Activated effector memory CD4-positive, alpha-beta T cell treated with anti-CD3 and anti-CD28 coated beads, Interleukin-2, amount 50 U/mL, for 16 hours (primary cell): ENCODE data around the gene PAMR1.
"Not testable (repeated sequence)": the region's sequence is repeated elsewhere in the genome, so short reads cannot be mapped to it uniquely, and the experiment has no call there.

ENCODE experiments used
- DNase-seq: peaks from one replicate; pipeline ENCODE4 v3.0.0-alpha.2; 2020

The PAMR1 gene

GRCh38 chr11:35525501-35526175 lies at the start of gene PAMR1:
Gene PAMR1, minus strand, starts transcription at chr11:35525616. Its CDS starts 31 bp downstream, at chr11:35525585.
- no peak for DNase-seq

GRCh38 chr11:35571696-35572095 lies 46.3 kb upstream of the PAMR1 start:
- no peak for DNase-seq

GRCh38 chr11:35567737-35568465 lies 42.5 kb upstream of the PAMR1 start:
- DNase-seq, result no peak

GRCh38 chr11:35566885-35567284 lies 41.5 kb upstream of the PAMR1 start:
- no peak for DNase-seq

- DNase-seq, result no peak
Observed at GRCh38 chr11:35566181-35566580, 40.8 kb upstream of the PAMR1 start.

GRCh38 chr11:35564245-35564595 lies 38.8 kb upstream of the PAMR1 start:
- no peak for DNase-seq

- DNase-seq, result no peak
Observed at GRCh38 chr11:35563484-35564244, 38.2 kb upstream of the PAMR1 start.

- DNase-seq, result no peak
Observed at GRCh38 chr11:35559949-35560348, 34.5 kb upstream of the PAMR1 start.

- no peak for DNase-seq
Observed at GRCh38 chr11:35558513-35558912, 33.1 kb upstream of the PAMR1 start.

- no peak for DNase-seq
Observed at GRCh38 chr11:35555488-35555887, 30.1 kb upstream of the PAMR1 start.

- no peak for DNase-seq
Observed at GRCh38 chr11:35554491-35555437, 29.3 kb upstream of the PAMR1 start.

GRCh38 chr11:35553831-35554230 lies 28.4 kb upstream of the PAMR1 start:
- no peak for DNase-seq

GRCh38 chr11:35553021-35553420 lies 27.6 kb upstream of the PAMR1 start:
- DNase-seq, result no peak

- no peak for DNase-seq
Observed at GRCh38 chr11:35552616-35553015, 27.2 kb upstream of the PAMR1 start.

- no peak for DNase-seq
Observed at GRCh38 chr11:35550374-35551036, 25.1 kb upstream of the PAMR1 start.

- DNase-seq, result no peak
Observed at GRCh38 chr11:35549787-35550186, 24.4 kb upstream of the PAMR1 start.

GRCh38 chr11:35548925-35549561 lies 23.6 kb upstream of the PAMR1 start:
- no peak for DNase-seq

GRCh38 chr11:35547995-35548394 lies 22.6 kb upstream of the PAMR1 start:
- not testable (repeated sequence) for DNase-seq

GRCh38 chr11:35546317-35546716 lies 20.9 kb upstream of the PAMR1 start:
- no peak for DNase-seq

GRCh38 chr11:35545391-35546003 lies 20.1 kb upstream of the PAMR1 start:
- DNase-seq, result no peak

- no peak for DNase-seq
Observed at GRCh38 chr11:35543481-35543880, 18.1 kb upstream of the PAMR1 start.
